Erythroblast (primary cell): ENCODE data around the gene FAM228A.
"Not testable (repeated sequence)": the region's sequence is repeated elsewhere in the genome, so short reads cannot be mapped to it uniquely, and the experiment has no call there.

Experiments
- DNase-seq, 2 experiments: peaks; one replicate each; lab custom pipeline; 2025; lab: John Stamatoyannopoulos, UW
- GATA1 ChIP-seq: IDR thresholded peaks from 2 replicates; pipeline ENCODE4 v1.6.1; 2011; ENCODE audit warnings: low read depth, mild to moderate bottlenecking, control low read depth, low read length, moderate library complexity
- POLR2A ChIP-seq: IDR thresholded peaks from 2 replicates; pipeline ENCODE4 v1.6.1; 2011; ENCODE audit warnings: mild to moderate bottlenecking, low read length

FAM228A gene

GRCh38 chr2:24169023-24169422 lies 5.8 kb upstream of the FAM228A start:
- DNase-seq, result no peak
- no peak for TF ChIP-seq POLR2A

GRCh38 chr2:24175631-24176187 lies 856 bp downstream of the FAM228A start:
- TF ChIP-seq GATA1, result no peak
- no peak for TF ChIP-seq POLR2A
- DNase-seq, result no peak

- no peak for TF ChIP-seq GATA1
- TF ChIP-seq POLR2A, result no peak
- DNase-seq, result no peak
Measured at GRCh38 chr2:24176326-24176725, 1.5 kb downstream of the FAM228A start.

GRCh38 chr2:24179683-24180082 lies 4.8 kb downstream of the FAM228A start:
- no peak for TF ChIP-seq POLR2A
- no peak for TF ChIP-seq GATA1
- DNase-seq, result no peak

DNA sequence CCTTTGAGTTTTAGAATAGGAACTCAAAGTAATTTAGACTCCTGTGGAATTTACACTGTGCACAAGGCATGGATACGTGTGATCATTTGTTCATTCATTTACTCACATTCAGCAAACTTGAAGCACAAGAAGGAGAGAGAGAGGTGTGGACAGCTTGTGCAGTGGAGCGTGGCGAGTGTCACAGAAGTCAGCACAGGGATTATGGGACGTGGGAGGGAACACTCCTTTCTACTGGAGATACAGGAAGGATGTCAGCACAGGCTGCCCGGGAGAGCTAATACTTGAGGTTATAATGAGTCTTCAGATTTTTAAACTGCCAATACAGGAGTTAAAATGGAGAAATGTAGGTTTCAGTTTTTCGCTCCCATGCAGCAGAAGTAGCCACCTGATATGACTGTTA lies 7.0 kb downstream of the FAM228A start:
- no peak for DNase-seq
- TF ChIP-seq GATA1, result no peak
- no peak for TF ChIP-seq POLR2A

- TF ChIP-seq POLR2A, result no peak
- DNase-seq, result no peak
Measured at GRCh38 chr2:24182507-24182906, 7.7 kb downstream of the FAM228A start.

DNA sequence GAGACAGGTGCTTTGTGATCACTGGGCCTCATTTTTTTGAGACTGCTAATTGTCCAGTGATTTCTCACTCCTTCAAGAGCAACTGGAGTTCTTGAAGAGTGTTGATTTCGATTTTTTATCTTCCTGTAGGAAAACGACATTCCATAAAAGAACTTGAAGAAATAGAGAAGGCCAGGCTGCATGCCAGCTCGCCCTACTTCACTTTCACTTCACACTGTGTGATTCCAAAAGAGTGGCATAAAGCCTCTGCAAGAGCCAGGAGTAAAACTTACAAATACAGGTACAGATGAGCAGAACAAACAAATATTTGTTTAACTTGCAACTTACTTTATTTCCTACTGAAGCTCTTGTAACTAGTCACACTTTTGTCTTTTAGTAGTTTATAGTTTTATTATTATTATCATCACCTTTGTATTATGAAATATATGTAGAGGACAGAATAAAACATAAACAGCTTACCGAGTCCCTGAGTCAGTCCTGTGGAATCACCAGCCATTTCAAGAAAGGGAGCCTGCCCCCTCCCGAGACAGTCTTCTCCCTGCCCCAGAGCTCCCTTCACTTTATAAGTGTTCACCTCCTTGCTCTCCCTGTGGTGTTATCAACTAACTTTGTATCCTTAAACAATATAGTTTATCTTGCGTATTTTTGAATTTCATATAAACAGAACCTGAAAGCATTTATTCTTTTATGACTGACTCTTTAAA lies 8.7 kb downstream of the FAM228A start:
- DNase-seq, result no peak
- no peak for TF ChIP-seq GATA1
- TF ChIP-seq POLR2A, result no peak

DNA sequence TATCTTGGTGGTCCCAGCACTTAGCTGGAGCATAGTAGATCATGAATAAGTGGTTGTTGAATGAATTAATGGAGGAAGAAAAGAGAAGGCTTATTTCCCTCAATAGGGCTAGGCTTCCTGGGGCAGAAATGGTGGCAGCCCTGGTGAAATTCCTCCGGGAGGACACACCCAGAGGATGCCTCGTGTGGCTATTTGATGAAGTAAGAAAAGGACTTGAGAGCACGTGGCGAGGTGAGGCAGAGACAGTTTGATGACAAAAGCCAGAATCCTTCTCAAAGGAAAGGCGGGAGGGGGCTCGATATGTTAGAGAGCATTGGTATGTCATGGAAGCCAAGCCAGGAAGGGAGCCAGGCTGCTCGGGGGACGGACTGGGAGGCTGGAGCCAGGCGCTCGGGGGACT lies 14.7 kb downstream of the FAM228A start:
- no peak for DNase-seq

GRCh38 chr2:24190503-24190902 lies 15.7 kb downstream of the FAM228A start:
- no peak for TF ChIP-seq POLR2A
- no peak for TF ChIP-seq GATA1
- DNase-seq, result no peak

More for the DNA sequence above, 14.7 kb downstream of the FAM228A start:
- TF ChIP-seq POLR2A, result no peak
- TF ChIP-seq GATA1, result no peak

DNA sequence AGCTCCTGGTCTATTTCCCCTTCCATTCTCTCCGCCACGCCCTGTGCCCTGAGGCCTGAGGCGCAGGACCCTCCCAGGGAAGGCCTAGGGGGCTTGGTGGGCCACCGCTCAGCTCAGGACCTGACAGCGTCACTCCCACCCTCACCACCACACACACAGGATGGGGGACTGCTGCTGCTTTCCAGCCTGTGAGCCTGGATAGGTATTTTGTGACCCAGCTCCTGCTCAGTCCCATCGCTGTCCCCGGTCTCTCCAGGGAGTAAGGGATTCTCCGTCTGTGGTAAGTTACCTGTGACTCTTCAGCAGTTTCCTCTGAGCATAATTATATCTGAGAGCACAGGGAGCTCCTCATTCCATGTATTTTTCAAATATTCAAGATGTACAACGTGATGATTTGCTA lies 16.3 kb downstream of the FAM228A start:
- TF ChIP-seq POLR2A, result no peak
- DNase-seq, result no peak

DNA sequence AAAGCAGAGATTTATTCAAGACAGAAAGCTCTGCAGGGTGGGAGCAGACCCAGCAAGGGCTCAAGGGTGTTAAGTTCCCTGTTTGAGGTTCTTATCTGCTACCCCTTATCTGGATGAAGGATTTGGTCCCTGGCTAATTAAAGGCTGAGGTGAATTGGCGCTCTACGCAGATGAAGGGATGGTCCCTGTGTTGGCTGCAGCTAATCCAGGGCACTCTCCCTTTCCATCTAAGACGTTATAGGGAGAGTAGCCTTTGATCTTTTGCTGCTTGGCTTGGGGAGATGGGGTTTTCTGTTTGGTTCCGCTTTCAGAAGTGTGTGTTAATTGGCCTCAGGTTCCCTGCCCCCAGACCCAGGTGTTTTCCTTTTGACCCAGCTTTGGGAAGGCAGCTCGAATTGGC lies 17.0 kb downstream of the FAM228A start:
- TF ChIP-seq GATA1 (no peak), POLR2A (no peak)
- DNase-seq, result no peak

DNA sequence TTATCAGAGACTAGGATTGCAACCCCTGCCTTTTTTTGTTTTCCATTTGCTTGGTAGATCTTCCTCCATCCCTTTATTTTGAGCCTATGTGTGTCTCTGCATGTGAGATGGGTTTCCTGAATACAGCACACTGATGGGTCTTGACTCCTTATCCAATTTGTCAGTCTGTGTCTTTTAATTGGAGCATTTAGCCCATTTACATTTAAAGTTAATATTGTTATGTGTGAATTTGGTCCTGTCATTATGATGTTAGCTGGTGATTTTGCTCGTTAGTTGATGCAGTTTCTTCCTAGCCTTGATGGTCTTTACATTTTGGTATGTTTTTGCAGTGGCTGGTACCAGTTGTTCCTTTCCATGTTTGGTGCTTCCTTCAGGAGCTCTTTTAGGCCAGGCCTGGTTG lies 22.4 kb downstream of the FAM228A start:
- not testable (repeated sequence) for DNase-seq

GRCh38 chr2:24199968-24200590 lies 25.2 kb downstream of the FAM228A start:
- DNase-seq, result no peak
- TF ChIP-seq POLR2A (no peak), GATA1 (no peak)

DNA sequence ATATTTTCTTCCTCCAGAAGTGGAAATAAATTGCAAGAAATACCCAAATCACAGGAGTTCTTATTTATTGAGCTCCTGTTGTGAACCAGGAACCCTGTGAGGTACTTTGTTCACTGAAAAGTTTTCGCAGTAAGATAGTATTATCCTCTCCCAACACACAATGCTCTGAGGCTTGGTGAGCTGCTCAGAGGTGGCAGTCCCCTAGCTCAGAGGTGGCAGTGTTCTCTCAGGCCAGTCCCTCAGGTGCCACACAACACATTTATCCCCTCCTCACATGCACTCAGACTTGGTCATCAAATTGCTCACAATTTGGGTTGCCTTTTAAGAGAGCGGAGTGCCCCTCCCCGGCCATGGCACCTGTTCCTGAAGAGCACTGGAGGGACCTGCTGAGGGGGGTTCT lies 25.9 kb downstream of the FAM228A start:
- TF ChIP-seq POLR2A (no peak), GATA1 (no peak)
- DNase-seq, result no peak
